ENCODE measurements around the gene SLC9A4.

Gene SLC9A4

GRCh38 chr2:102582845-102583244 lies 109.8 kb downstream of the SLC9A4 start:
- WGBS (ENCODE audit: insufficient coverage, insufficient read length) = no CpG with 5 or more reads among the region's 2 CpGs

More at GRCh38 chr2:102582845-102583244, 109.8 kb downstream of the SLC9A4 start:
- Histone ChIP-seq H3K9me3 (ENCODE audit: control insufficient read depth, insufficient read depth, low read length) (no peaks in the 10 kb centered on the region), H3K4me1 (ENCODE audit: control insufficient read depth, insufficient read depth, low read length) (peaks cover 3% of the 10 kb centered on the region; the same call in 1 of the 2 replicates), H3K27ac (ENCODE audit: low read length) (no peak overlapping the region), H3K4me3 (ENCODE audit: low read length) (no peak overlapping the region), H3K27me3 (ENCODE audit: control insufficient read depth, insufficient read depth, low read length) (no peaks in the 10 kb centered on the region), H3K36me3 (ENCODE audit: control insufficient read depth, insufficient read depth, low read length) (no peaks in the 10 kb centered on the region)
- DNase-seq (ENCODE audit: low read depth, low spot score) = no peak
